Neutrophil (primary cell): ENCODE results near the gene LUZP4.

Experiments used
- H3K27ac ChIP-seq: fragments of 200-600 bp; sonication (generic); 2 replicates; pipeline ENCODE4 v1.5.1; 2016; ENCODE audit warnings: mild to moderate bottlenecking, moderate library complexity
- H3K27me3 ChIP-seq: fragments of 200-600 bp; sonication (generic); 2 replicates; pipeline ENCODE4 v1.6.0; 2016; ENCODE audit warnings: mild to moderate bottlenecking
- H3K36me3 ChIP-seq: fragments of 200-600 bp; sonication (generic); 2 replicates; pipeline ENCODE4 v1.5.1; 2017
- H3K4me1 ChIP-seq, 2 experiments: fragments of 200-600 bp in 1 of 2; sonication (generic) in 1 of 2; 1 replicate in 1 of 2; 2 replicates in 1 of 2; pipeline versions ENCODE4 v1.5.1 to v1.6.1; 2013 to 2016; ENCODE audit warnings: low read depth in 1 of 2, low read length in 1 of 2, mild to moderate bottlenecking in 1 of 2, moderate library complexity in 1 of 2; ENCODE audit not compliant: control insufficient read depth in 1 of 2, insufficient read depth in 1 of 2
- H3K4me3 ChIP-seq, 2 experiments: fragments of 200-600 bp in 1 of 2; sonication (generic) in 1 of 2; 1 replicate in 1 of 2; 2 replicates in 1 of 2; pipeline ENCODE4 v1.5.1; 2013 to 2016; ENCODE audit warnings: low read depth in 1 of 2, low read length in 1 of 2, mild to moderate bottlenecking in 1 of 2, moderate library complexity in 1 of 2
- H3K9me3 ChIP-seq: fragments of 200-600 bp; sonication (generic); 2 replicates; pipeline ENCODE4 v1.5.1; 2016
- CTCF ChIP-seq: fragments of 200-600 bp; sonication (generic); IDR thresholded peaks from 2 replicates; pipeline ENCODE4 v1.5.1; 2016; ENCODE audit warnings: antibody characterized with exemption

Gene LUZP4

GRCh38 chrX:115289465-115289864, at the start of gene LUZP4:
TSS of gene LUZP4 (plus strand) at chrX:115289715. CDS start at chrX:115289760, 45 bp downstream.
- no peak for TF ChIP-seq CTCF
- Histone ChIP-seq H3K27ac (no peak within 1 kb of the TSS), H3K36me3 (no peaks in the 10 kb centered on the region), H3K4me3 (no peak within 1 kb of the TSS), H3K9me3 (no peaks in the 10 kb centered on the region), H3K4me1 (no peaks in the 10 kb centered on the region), H3K27me3 (no peaks in the 10 kb centered on the region)

- H3K4me3 ChIP-seq: no peak overlapping the region
- no peaks in the 10 kb centered on the region for H3K9me3 ChIP-seq
- H3K27ac ChIP-seq: no peak overlapping the region
- TF ChIP-seq CTCF: no peak
- H3K27me3 ChIP-seq: no peaks in the 10 kb centered on the region
- H3K4me1 ChIP-seq: no peaks in the 10 kb centered on the region
- H3K36me3 ChIP-seq: no peaks in the 10 kb centered on the region
Measured at GRCh38 chrX:115251458-115252233, 37.9 kb upstream of the LUZP4 start.

- no peaks in the 10 kb centered on the region for H3K9me3 ChIP-seq
- no peak overlapping the region for H3K4me3 ChIP-seq
- no peaks in the 10 kb centered on the region for H3K4me1 ChIP-seq
- no peak overlapping the region for H3K27ac ChIP-seq
- no peaks in the 10 kb centered on the region for H3K36me3 ChIP-seq
- H3K27me3 ChIP-seq: no peaks in the 10 kb centered on the region
- no peak for TF ChIP-seq CTCF
Measured at GRCh38 chrX:115255003-115255402, 34.5 kb upstream of the LUZP4 start.

- no peak overlapping the region for H3K4me3 ChIP-seq
- H3K36me3 ChIP-seq: no peaks in the 10 kb centered on the region
- H3K27ac ChIP-seq: no peak overlapping the region
- no peaks in the 10 kb centered on the region for H3K4me1 ChIP-seq
- no peaks in the 10 kb centered on the region for H3K27me3 ChIP-seq
- H3K9me3 ChIP-seq: no peaks in the 10 kb centered on the region
- no peak for TF ChIP-seq CTCF
Measured at GRCh38 chrX:115257711-115258110, 31.8 kb upstream of the LUZP4 start.

- H3K4me3 ChIP-seq: no peak overlapping the region
- no peak for TF ChIP-seq CTCF
- no peaks in the 10 kb centered on the region for H3K27me3 ChIP-seq
- no peaks in the 10 kb centered on the region for H3K4me1 ChIP-seq
- H3K9me3 ChIP-seq: no peaks in the 10 kb centered on the region
- no peaks in the 10 kb centered on the region for H3K36me3 ChIP-seq
- H3K27ac ChIP-seq: no peak overlapping the region
Measured at GRCh38 chrX:115259238-115259875, 30.2 kb upstream of the LUZP4 start.
